Fibroblast of villous mesenchyme (primary cell): ENCODE results near the gene VCP. TPM values are rescaled to one million over a fixed set of nuclear protein-coding genes. Genes with fewer than 3 reads are reported as not detected.

Experiments used
- DNase-seq: peaks from one replicate; pipeline ENCODE4 v3.0.0-alpha.2; 2010; ENCODE audit warnings: low read depth
- H3K4me3 ChIP-seq: 2 replicates; pipeline ENCODE4 v1.5.1; 2011; ENCODE audit warnings: low read depth, mild to moderate bottlenecking, low read length
- total RNA-seq: library from RNA; depleted of rRNA; stranded (reverse); fragments of >200 nt; gene quantifications from 2 replicates; pipeline ENCODE4 v1.2.3, GENCODE V29; 2012
- TF ChIP-seq, protein P1 (sequence below): IDR thresholded peaks from 2 replicates; pipeline ENCODE4 v1.5.1; 2012; ENCODE audit warnings: low read depth, mild to moderate bottlenecking, low read length; ENCODE audit not compliant: insufficient read depth

The VCP gene
- total RNA-seq, 1 donor: 351 TPM

DNA sequence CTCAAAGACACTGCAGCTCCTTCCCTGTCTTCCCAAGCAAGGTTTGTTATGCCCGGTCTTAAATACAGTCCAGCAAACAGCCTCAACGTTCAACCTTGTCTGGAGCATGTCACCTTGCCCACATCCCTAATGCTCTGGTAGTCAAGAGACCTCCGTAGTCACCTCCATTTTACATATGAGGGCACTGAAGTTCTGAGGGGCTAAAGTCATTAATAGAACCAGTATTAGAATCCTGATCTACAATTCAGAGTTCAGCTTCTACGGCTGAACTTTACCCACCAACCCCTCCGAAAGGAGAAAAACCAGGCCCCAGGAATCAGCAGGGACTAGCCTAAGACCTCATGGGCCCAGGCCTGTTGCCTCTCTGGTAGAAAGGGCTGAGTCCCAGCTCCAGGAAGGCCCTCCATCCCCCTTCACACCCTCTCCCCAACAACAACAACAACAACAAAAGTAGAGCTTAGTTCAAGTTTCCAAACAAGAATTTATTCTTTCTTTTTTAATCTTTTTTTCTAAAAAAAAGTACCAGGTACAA, 31.3 kb upstream of the VCP start:
- TF ChIP-seq, protein P1, sequence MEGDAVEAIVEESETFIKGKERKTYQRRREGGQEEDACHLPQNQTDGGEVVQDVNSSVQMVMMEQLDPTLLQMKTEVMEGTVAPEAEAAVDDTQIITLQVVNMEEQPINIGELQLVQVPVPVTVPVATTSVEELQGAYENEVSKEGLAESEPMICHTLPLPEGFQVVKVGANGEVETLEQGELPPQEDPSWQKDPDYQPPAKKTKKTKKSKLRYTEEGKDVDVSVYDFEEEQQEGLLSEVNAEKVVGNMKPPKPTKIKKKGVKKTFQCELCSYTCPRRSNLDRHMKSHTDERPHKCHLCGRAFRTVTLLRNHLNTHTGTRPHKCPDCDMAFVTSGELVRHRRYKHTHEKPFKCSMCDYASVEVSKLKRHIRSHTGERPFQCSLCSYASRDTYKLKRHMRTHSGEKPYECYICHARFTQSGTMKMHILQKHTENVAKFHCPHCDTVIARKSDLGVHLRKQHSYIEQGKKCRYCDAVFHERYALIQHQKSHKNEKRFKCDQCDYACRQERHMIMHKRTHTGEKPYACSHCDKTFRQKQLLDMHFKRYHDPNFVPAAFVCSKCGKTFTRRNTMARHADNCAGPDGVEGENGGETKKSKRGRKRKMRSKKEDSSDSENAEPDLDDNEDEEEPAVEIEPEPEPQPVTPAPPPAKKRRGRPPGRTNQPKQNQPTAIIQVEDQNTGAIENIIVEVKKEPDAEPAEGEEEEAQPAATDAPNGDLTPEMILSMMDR: no peak
- no peak for DNase-seq
- H3K4me3 ChIP-seq: peak overlapping the region; percentile 92

DNA sequence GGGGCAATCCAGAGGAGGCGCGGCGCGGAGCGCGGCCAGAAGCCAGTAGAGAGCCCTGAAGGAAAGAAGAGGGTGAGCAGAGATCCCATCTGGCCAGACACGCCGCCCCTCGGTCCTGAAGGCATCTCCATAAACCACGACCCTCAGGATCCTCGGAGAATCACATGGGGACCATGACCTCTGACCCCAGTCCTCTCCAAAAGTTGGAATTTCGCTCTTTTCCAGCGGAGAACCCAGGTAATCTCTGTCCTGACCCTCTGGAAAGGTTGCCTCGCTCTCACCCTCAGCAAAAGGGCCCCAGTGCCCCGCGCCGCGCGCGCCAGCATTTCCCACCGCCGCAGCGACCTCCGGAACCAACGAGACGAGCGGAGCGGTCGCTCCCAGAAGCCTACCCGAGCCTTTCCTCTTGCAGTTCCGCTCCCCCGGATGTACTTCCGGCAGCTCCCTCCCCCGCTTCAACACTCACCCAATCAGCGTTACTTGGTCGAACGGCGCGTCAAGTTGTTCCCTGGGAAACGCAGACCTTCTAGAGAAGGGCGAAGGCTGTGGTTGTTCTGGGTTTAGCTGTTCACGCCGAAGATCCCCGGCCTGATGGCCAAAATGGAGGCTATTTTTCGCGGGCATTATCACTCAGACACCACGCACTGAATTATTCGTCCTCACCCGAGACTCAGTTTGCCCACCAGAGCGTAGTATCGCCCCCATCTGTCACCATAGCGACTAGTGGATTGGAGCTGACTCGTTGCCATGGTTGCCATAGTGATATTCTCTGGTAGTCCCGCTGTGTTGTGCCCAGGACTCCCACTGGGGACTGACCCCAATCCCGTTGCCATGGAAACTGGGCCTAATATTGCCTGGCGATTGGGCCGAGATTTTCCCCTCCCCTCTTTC, 30.6 kb upstream of the VCP start, which contains the start of gene STOML2:
TSS of gene STOML2 (minus strand) at position 363 of the 891 bp plus-strand sequence. CDS start at position 326, 37 bp downstream.
- TF ChIP-seq, protein P1: no peak
- peak; percentile 97 for DNase-seq
- peak within 1 kb of the TSS; percentile 92 for H3K4me3 ChIP-seq

DNA sequence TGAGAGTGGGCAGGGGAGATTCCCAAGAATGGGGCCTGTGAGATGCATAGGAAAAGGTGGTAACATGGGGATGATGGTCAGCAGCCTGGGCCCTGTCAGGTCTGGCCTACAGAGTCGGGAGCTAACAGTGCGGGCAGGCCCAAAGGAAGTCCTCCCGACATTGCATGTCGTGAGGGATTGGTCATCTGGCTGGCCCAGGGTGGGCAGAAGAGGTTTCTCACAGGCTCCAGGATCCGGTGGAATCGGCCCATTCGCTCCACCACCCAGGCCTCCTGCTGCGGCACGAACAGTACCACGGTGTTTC, 30.0 kb upstream of the VCP start:
- TF ChIP-seq, protein P1: no peak
- peak; percentile 20 for DNase-seq
- H3K4me3 ChIP-seq: peak overlapping the region; percentile 92

DNA sequence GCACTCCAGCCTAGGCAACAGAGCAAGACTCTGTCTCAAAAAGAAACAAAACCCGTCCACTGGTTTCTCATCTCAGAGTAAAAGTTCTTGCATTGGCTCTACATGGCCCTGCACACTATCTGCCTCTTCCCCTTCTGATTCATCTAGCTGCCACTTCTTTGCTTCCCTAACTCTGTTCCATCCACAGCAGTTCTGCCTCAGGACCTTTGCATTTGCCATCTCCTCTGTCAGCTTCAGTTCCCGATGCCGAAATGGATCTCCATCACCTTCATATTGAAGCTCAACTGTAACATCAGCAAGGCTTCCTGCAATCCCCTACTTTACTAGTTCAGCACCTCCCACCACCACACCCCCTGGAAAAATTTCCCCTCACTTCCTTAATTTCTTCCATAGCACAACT, 25.1 kb upstream of the VCP start:
- TF ChIP-seq, protein P1: no peak
- DNase-seq: no peak
- no peak overlapping the region for H3K4me3 ChIP-seq

DNA sequence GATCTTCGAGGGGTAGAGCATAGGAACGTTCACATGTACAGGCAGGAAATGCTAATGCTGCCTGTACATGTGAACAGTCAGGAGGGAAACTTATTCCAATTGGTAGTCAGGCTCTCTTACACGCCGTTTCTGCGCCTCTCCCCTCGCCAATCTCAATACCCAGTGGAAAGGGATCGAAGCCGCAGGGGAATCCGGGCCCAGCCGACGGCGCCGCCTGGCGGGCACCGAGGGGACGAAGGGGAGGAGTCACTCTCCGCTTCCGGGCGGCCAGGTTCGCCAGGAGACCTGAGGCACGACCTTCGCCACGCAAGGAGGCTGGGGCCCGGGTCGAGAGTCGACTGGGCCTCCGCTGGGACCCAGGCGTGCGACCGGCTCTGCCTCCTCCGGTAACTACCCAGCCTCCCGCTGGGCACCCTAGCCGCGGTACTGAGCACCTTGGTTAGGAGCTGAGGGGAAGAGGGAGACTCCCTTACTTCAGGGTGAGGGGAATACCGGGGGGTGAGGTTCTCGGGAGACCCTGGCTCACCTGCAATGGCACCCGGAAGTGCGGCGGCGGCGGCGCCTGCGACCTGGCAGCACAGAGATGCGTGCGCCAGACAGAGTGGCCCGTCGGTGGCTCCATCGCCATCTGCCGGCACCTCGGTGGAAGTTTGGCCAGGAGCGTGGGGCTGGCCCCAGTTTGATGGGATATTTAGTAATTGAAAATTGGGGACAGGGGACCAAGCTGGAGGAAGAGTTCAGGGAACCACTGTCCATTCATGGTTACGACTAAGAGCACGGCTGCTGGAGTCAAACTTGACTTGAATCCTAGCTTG, 23.8 kb upstream of the VCP start, which contains the start of gene PIGO:
TSS of gene PIGO (minus strand) at position 557 of the 815 bp plus-strand sequence. CDS start 1,026 bp downstream, outside the sequence.
- TF ChIP-seq, protein P1: peak; percentile 77
- H3K4me3 ChIP-seq: peak within 1 kb of the TSS; percentile 100
- peak; percentile 78 for DNase-seq

DNA sequence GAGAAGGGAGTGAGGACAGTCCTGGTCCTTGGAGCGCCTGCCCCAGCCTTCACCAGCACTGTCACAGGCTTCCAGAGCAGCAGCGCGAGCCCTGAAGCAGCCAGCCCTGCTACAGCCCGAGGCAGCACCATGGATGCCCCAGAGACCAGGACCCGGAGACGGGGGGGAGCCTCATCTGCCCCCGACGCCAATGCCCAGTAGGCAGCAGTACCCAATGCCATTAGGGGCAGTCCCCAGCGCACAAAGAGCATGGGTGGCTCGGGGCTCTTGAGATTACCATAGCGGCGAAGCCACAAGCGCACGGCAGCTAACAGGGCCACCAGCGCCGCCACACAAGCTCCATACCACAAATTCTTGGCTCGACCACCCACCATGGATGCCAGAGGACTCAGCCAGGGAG, 19.1 kb upstream of the VCP start:
- TF ChIP-seq, protein P1: no peak
- DNase-seq: no peak
- no peak overlapping the region for H3K4me3 ChIP-seq
